Activated naive CD4-positive, alpha-beta T cell treated with anti-CD3 and anti-CD28 coated beads for 36 hours (primary cell): ENCODE results near the gene NOL12. TPM values are rescaled to one million over a fixed set of nuclear protein-coding genes. Genes with fewer than 3 reads are reported as not detected.
A peak's percentile ranks its signal among the peaks of the same experiment; 100 is the strongest.

ENCODE experiments used
- CTCF ChIA-PET: fragments of 350-600 bp; sonication (Branson Sonifier 250); formaldehyde crosslinking; loops from one replicate; lab custom pipeline; 2021; ENCODE audit warnings: antibody characterized with exemption; lab: Charles Lee
- DNase-seq: peaks from one replicate; pipeline ENCODE4 v3.0.0-alpha.2; 2020
- H3K27ac Mint-ChIP-seq: one replicate; pipeline ENCODE4 v1.8.0; 2021; ENCODE audit warnings: mild to moderate bottlenecking, mixed read lengths
- H3K27me3 Mint-ChIP-seq: one replicate; pipeline ENCODE4 v1.8.0; 2021; ENCODE audit warnings: low read depth, mixed read lengths
- H3K36me3 Mint-ChIP-seq: one replicate; pipeline ENCODE4 v1.8.0; 2021; ENCODE audit warnings: low read depth, mixed read lengths
- H3K4me1 Mint-ChIP-seq: one replicate; pipeline ENCODE4 v1.8.0; 2021; ENCODE audit warnings: low read depth, mixed read lengths
- H3K4me3 Mint-ChIP-seq: one replicate; pipeline ENCODE4 v1.8.0; 2021; ENCODE audit warnings: mild to moderate bottlenecking, moderate library complexity, mixed read lengths
- H3K9me3 Mint-ChIP-seq: one replicate; pipeline ENCODE4 v1.8.0; 2021; ENCODE audit warnings: mixed read lengths
- intact Hi-C: fragments of 100-400 bp; cut with micrococcal nuclease; formaldehyde crosslinking; loops from one replicate; pipeline ENCODE4 v1.15.1; 2023
- total RNA-seq, 2 experiments: library from RNA; stranded (reverse); gene quantifications; one replicate each; pipeline ENCODE4 v1.2.3, GENCODE V29; 2021

Gene NOL12
- total RNA-seq, 2 experiments from 2014 or later, result 26.7 to 30.4 TPM

DNA sequence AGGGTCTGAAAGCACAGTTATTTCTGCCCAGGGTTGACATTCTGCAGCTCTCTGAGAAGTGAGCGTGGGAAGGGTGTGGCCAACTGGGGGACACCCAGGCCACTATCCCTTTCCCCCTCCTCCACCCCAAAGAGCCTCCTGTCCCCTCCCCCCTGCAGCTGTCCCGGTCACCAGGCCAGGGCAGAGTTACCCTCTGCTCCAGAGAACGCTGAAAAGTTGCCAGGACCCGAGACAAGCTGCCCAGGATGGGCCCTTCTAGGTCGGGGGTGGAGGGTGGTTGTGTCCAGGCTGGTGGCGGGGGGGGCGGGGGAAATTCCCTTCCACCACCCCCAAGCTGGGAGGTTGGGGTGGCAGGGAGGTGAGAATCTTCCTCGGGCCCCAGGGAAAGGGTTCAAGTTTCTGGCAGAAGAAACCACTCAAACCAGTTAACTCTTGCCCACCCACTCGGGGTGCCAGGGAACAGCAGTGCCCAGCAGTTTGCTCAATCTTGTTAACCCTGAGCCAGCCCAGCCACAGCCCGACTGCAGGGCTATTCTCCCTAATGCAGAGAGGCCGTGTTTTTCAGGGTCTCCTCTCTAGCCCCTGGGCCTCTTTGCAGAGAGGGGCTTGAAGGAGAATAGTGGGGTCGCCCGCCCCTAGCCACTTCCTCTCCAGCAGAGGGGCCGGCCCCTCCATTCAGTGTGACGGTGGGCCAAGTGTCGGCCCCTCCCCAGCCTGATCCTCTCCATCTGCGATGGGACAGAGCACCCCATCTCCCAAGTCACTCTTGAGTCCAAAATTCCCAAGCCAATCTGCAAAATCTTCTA, 10.0 kb upstream of the NOL12 start:
- Mint-ChIP-seq H3K27ac (peak overlapping the region; percentile 95), H3K4me1 (peaks cover 56% of the 10 kb centered on the region), H3K9me3 (no peaks in the 10 kb centered on the region), H3K36me3 (no peaks in the 10 kb centered on the region), H3K27me3 (no peaks in the 10 kb centered on the region), H3K4me3 (peak overlapping the region; percentile 83)
- peak; percentile 35 for DNase-seq
- CTCF ChIA-PET, result interaction anchor here (1.1 to 15.6 kb wide), 4 partner anchors 15 to 51 kb away, joined by 3 to 260 read pairs (median 6); partner anchors contain the start of genes PDXP and SH3BP1
- intact Hi-C loops, result loop anchor here (5.0 to 10.0 kb wide), 3 partner anchors 131 to 441 kb away; partner anchors contain the start of genes ANKRD54 and GCAT

- H3K4me1 Mint-ChIP-seq, result peaks cover 56% of the 10 kb centered on the region
- intact Hi-C loops, result loop anchor here (1.0 to 10.0 kb wide), 6 partner anchors 19 to 442 kb away; partner anchors contain the start of genes ANKRD54, GCAT, GGA1 and PDXP
- DNase-seq, result peak; percentile 97
- CTCF ChIA-PET, result interaction anchor here (0.9 to 15.6 kb wide), 3 partner anchors 15 to 34 kb away, joined by 3 to 260 read pairs (median 6); partner anchors contain the start of genes PDXP and SH3BP1
- H3K9me3 Mint-ChIP-seq, result no peaks in the 10 kb centered on the region
- H3K4me3 Mint-ChIP-seq, result peak overlapping the region; percentile 83
- H3K27ac Mint-ChIP-seq, result peak overlapping the region; percentile 95
- H3K27me3 Mint-ChIP-seq, result no peaks in the 10 kb centered on the region
- no peaks in the 10 kb centered on the region for H3K36me3 Mint-ChIP-seq
These were observed 9.2 kb upstream of the NOL12 start for GRCh38 chr22:37676736-37677492.

- H3K4me3 Mint-ChIP-seq, result peak overlapping the region; percentile 83
- peaks cover 50% of the 10 kb centered on the region for H3K4me1 Mint-ChIP-seq
- H3K27me3 Mint-ChIP-seq, result no peaks in the 10 kb centered on the region
- H3K9me3 Mint-ChIP-seq, result no peaks in the 10 kb centered on the region
- CTCF ChIA-PET, result interaction anchor here (0.9 to 15.6 kb wide), 3 partner anchors 19 to 71 kb away, joined by 3 to 260 read pairs (median 4); partner anchors contain the start of genes PDXP and SH3BP1
- peak overlapping the region; percentile 95 for H3K27ac Mint-ChIP-seq
- DNase-seq, result no peak
- no peaks in the 10 kb centered on the region for H3K36me3 Mint-ChIP-seq
- intact Hi-C loops, result loop anchor here (1.0 to 10.0 kb wide), 6 partner anchors 19 to 443 kb away; partner anchors contain the start of genes ANKRD54, GCAT, GGA1 and PDXP
These were observed 8.6 kb upstream of the NOL12 start for GRCh38 chr22:37677493-37677974.

- Mint-ChIP-seq H3K27me3 (no peaks in the 10 kb centered on the region), H3K36me3 (no peaks in the 10 kb centered on the region), H3K27ac (no peak overlapping the region), H3K4me3 (no peak overlapping the region), H3K9me3 (no peaks in the 10 kb centered on the region), H3K4me1 (peaks cover 42% of the 10 kb centered on the region)
- intact Hi-C loops, result loop anchor here (5.0 to 10.0 kb wide), 3 partner anchors 129 to 444 kb away; partner anchors contain the start of genes ANKRD54 and GCAT
- CTCF ChIA-PET, result interaction anchor here (0.7 to 15.6 kb wide), 3 partner anchors 35 to 227 kb away, joined by 4 to 260 read pairs (median 4); partner anchors contain the start of gene SH3BP1
- DNase-seq, result no peak
These were observed 7.8 kb upstream of the NOL12 start for GRCh38 chr22:37678372-37678771.

- peak overlapping the region; percentile 10 for H3K4me3 Mint-ChIP-seq
- CTCF ChIA-PET, result interaction anchor here (0.5 to 15.6 kb wide), 10 partner anchors 18 to 219 kb away, joined by 3 to 260 read pairs (median 8); partner anchors contain the start of genes PDXP and SH3BP1
- H3K4me1 Mint-ChIP-seq, result peaks cover 32% of the 10 kb centered on the region
- H3K27ac Mint-ChIP-seq, result no peak overlapping the region
- H3K9me3 Mint-ChIP-seq, result no peaks in the 10 kb centered on the region
- H3K27me3 Mint-ChIP-seq, result no peaks in the 10 kb centered on the region
- no peak for DNase-seq
- no peaks in the 10 kb centered on the region for H3K36me3 Mint-ChIP-seq
- intact Hi-C loops, result loop anchor here (5.0 to 10.0 kb wide), 3 partner anchors 128 to 445 kb away; partner anchors contain the start of genes ANKRD54 and GCAT
These were observed 6.5 kb upstream of the NOL12 start for GRCh38 chr22:37679670-37680069.

GRCh38 chr22:37680191-37680851, 5.8 kb upstream of the NOL12 start:
- CTCF ChIA-PET, result interaction anchor here (0.6 to 15.6 kb wide), 11 partner anchors 15 to 218 kb away, joined by 3 to 260 read pairs (median 8); partner anchors contain the start of genes GCAT, PDXP and SH3BP1
- Mint-ChIP-seq H3K27ac (no peak overlapping the region), H3K4me3 (no peak overlapping the region), H3K27me3 (no peaks in the 10 kb centered on the region), H3K36me3 (no peaks in the 10 kb centered on the region), H3K4me1 (peaks cover 28% of the 10 kb centered on the region), H3K9me3 (no peaks in the 10 kb centered on the region)
- intact Hi-C loops, result no loop called here
- DNase-seq, result no peak

- H3K4me1 Mint-ChIP-seq, result peaks cover 26% of the 10 kb centered on the region
- H3K36me3 Mint-ChIP-seq, result no peaks in the 10 kb centered on the region
- H3K4me3 Mint-ChIP-seq, result no peak overlapping the region
- intact Hi-C loops, result loop anchor here (1.0 kb wide), 4 partner anchors 20 to 73 kb away; partner anchors contain the start of gene GGA1
- CTCF ChIA-PET, result interaction anchor here (1.0 to 15.6 kb wide), 16 partner anchors 10 to 141 kb away, joined by 3 to 260 read pairs (median 6); partner anchors contain the start of genes GCAT, PDXP and SH3BP1
- no peaks in the 10 kb centered on the region for H3K9me3 Mint-ChIP-seq
- H3K27ac Mint-ChIP-seq, result no peak overlapping the region
- H3K27me3 Mint-ChIP-seq, result no peaks in the 10 kb centered on the region
- no peak for DNase-seq
These were observed 5.1 kb upstream of the NOL12 start for GRCh38 chr22:37681001-37681424.

DNA sequence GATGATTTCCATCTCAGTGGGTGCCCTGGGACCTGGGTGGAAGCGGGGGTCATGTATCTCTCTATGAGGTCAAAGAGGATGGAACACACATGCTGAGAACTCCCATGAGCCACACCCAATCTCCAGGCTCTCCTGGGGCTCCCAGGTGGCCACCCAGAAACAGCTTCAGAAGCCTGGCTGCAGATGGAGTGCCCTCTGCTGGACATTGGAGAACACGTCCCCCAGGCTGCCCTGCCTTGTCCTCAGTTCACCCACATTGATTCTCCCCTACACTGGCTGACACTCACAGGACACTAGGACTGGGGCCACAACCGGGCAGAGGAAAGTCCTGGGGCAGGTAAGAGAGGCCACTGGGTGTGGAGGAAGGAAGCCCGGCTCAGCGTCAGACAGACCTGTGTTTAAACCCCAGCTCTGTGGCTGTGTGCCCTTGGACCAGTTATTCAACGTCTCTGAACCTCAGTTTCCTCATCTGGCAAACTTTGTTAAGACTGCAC, 4.5 kb upstream of the NOL12 start:
- Mint-ChIP-seq H3K36me3 (peaks cover 2% of the 10 kb centered on the region), H3K27me3 (no peaks in the 10 kb centered on the region), H3K27ac (peak overlapping the region; percentile 61), H3K4me1 (peaks cover 26% of the 10 kb centered on the region), H3K9me3 (no peaks in the 10 kb centered on the region), H3K4me3 (no peak overlapping the region)
- intact Hi-C loops, result loop anchor here (1.0 kb wide), 4 partner anchors 20 to 73 kb away; partner anchors contain the start of gene GGA1
- CTCF ChIA-PET, result interaction anchor here (0.7 to 15.6 kb wide), 18 partner anchors 11 to 142 kb away, joined by 3 to 260 read pairs (median 6); partner anchors contain the start of genes GCAT, PDXP and SH3BP1
- peak; percentile 86 for DNase-seq

GRCh38 chr22:37684803-37685615, 1.1 kb upstream of the NOL12 start:
- Mint-ChIP-seq H3K27me3 (no peaks in the 10 kb centered on the region), H3K4me1 (peaks cover 35% of the 10 kb centered on the region), H3K9me3 (no peaks in the 10 kb centered on the region), H3K4me3 (no peak overlapping the region), H3K27ac (no peak overlapping the region), H3K36me3 (peaks cover 17% of the 10 kb centered on the region)
- CTCF ChIA-PET, result interaction anchor here (0.7 to 15.6 kb wide), 7 partner anchors 27 to 143 kb away, joined by 3 to 260 read pairs (median 10); partner anchors contain the start of genes GGA1, PDXP and SH3BP1
- intact Hi-C loops, result no loop called here
- no peak for DNase-seq

DNA sequence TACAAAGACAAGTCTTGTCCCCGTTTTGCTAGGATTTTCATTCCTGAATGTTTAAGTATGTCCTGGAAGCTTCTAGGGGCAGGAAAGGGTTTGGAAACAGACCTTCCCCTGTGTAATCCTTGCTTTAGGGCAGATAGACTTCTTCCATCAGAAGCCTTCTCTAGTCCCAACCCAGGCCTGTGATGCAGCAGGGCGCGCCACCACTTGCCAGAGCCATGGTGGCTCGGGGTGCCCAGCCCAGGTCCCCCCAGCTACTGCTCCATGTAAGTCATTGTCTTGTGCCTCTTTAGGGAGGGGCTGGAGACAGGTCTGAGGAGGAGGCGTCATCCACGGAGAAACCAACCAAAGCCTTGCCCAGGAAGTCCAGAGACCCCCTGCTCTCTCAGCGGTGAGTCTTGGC, 4.3 kb downstream of the NOL12 start:
- Mint-ChIP-seq H3K4me1 (peaks cover 27% of the 10 kb centered on the region), H3K4me3 (no peak overlapping the region), H3K27me3 (no peaks in the 10 kb centered on the region), H3K27ac (no peak overlapping the region), H3K9me3 (no peaks in the 10 kb centered on the region), H3K36me3 (peaks cover 43% of the 10 kb centered on the region)
- CTCF ChIA-PET, result no interaction called here
- intact Hi-C loops, result no loop called here
- DNase-seq, result no peak
